ENCODE results near the gene ZNF439.

DNA sequence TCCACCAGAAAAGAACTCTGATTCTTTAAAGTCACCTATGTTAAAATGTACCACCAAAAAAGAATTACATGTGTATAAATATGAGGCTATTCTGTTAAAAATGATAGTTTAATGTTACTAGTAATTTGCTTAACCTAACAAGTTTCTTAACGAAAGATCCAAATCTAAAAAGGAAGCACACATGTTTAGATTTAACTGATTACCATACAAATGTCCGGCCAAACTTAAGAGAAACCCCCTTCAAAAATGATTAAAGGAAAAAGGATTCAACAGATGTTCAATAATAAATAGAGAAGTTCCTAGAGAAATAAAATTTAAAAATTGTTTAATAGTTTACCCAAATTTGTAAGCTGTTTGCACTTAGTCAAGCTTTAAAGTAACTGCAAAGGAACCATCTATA, 34.1 kb downstream of the ZNF439 start:
- TF ChIP-seq POLR2AphosphoS5 (IDR thresholded peaks at IDR 0.05) = no peak
- TF ChIP-seq, protein P1, sequence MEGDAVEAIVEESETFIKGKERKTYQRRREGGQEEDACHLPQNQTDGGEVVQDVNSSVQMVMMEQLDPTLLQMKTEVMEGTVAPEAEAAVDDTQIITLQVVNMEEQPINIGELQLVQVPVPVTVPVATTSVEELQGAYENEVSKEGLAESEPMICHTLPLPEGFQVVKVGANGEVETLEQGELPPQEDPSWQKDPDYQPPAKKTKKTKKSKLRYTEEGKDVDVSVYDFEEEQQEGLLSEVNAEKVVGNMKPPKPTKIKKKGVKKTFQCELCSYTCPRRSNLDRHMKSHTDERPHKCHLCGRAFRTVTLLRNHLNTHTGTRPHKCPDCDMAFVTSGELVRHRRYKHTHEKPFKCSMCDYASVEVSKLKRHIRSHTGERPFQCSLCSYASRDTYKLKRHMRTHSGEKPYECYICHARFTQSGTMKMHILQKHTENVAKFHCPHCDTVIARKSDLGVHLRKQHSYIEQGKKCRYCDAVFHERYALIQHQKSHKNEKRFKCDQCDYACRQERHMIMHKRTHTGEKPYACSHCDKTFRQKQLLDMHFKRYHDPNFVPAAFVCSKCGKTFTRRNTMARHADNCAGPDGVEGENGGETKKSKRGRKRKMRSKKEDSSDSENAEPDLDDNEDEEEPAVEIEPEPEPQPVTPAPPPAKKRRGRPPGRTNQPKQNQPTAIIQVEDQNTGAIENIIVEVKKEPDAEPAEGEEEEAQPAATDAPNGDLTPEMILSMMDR (IDR thresholded peaks at IDR 0.05) = no peak
- no peak for TF ChIP-seq POLR2A (IDR thresholded peaks at IDR 0.05)
